ENCODE data around the gene TCF19. TPM values are rescaled to one million over a fixed set of nuclear protein-coding genes. Genes with fewer than 3 reads are reported as not detected.

Gene TCF19, protein sequence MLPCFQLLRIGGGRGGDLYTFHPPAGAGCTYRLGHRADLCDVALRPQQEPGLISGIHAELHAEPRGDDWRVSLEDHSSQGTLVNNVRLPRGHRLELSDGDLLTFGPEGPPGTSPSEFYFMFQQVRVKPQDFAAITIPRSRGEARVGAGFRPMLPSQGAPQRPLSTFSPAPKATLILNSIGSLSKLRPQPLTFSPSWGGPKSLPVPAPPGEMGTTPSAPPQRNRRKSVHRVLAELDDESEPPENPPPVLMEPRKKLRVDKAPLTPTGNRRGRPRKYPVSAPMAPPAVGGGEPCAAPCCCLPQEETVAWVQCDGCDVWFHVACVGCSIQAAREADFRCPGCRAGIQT
- total RNA-seq (2021), result 31.8 and 39.1 TPM in 2 replicates
- percentile 75 among the genes with signal in this experiment for Bru-seq, nascent RNA
- BruChase-seq, experiment 1, labeled RNA remaining after a 2-hour chase, result percentile 84 among the genes with signal in this experiment
- BruChase-seq, experiment 2, labeled RNA remaining after a 6-hour chase, result percentile 95 among the genes with signal in this experiment
- long read RNA-seq, transcript TCF19-201 (4 exons, 3,039 nt), result minor isoform, 12 of 106 reads
- long read RNA-seq, transcript TCF19-202 (4 exons, 3,290 nt), result major isoform, 18 of 106 reads
- long read RNA-seq, partial matches to known transcripts, result 45 of 106 reads
- long read RNA-seq, other reads (novel, unspliced or antisense), result 31 of 106 reads

DNA sequence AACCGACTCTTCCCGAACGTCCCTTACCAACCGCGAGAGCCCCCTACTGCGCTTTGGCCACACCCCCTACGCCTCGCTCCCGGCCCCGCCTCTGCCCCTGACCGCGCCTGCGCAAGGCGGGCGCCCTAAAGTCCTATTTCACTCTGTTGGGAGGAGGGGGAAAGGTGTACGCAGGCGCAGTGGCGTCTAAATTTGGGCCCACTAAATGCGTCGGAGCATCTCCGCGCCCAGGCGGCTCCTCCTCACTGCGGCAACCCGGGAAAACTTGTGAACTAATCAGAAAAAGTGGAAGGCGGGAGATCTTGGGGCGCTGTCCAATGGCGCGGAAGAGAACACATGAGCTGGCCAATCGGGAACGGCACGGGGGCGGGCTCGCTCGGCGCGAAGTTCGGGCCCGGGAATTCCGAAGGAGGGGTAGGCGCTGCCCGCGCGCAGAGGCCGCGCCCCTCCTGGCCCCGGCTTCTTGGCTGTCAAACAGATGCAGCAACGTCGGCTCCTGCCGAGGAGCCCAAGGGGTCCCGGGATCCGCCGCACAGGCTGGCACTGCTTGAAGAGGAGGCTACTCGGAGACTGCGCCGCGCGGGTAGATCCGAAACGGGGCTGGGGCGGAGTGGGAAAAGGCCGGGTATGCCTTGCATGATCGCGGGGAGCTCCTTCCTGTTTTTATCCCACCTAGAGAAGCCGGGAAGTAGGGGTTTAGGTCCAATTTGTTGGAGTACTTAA, at the start of gene TCF19:
TSS of gene TCF19 (plus strand) at position 450 of the 723 bp plus-strand sequence. CDS start 881 bp downstream, outside the sequence.
- CTCF ChIA-PET, result interaction anchor here (0.6 to 1.0 kb wide), 3 partner anchors 27 to 241 kb away, joined by 3 to 5 read pairs (median 3); no protein-coding TSS in a partner anchor
- Histone ChIP-seq H3K4me1 (ENCODE audit: insufficient read depth, low read length, poor library complexity, severe bottlenecking) (peaks cover 5% of the 10 kb centered on the region), H3K27ac (ENCODE audit: low read depth, low read length, poor library complexity, severe bottlenecking) (peak within 1 kb of the TSS; percentile 85), H3K36me3 (ENCODE audit: insufficient read depth, low read length, poor library complexity, severe bottlenecking) (peaks cover 35% of the 10 kb centered on the region), H3K9me3 (ENCODE audit: low read depth, low read length, poor library complexity, severe bottlenecking) (no peaks in the 10 kb centered on the region), H3K27me3 (replicated peaks; ENCODE audit: insufficient read depth, low read depth, low read length, poor library complexity) (no peaks in the 10 kb centered on the region), H3K4me3 (ENCODE audit: low read depth, low read length, poor library complexity, severe bottlenecking) (peak within 1 kb of the TSS; percentile 61)
- TF ChIP-seq EZH2 (IDR thresholded peaks at IDR 0.05; ENCODE audit: borderline replicate concordance, low read depth, low read length, poor library complexity, severe bottlenecking), result no peak
- TF ChIP-seq, protein P1, sequence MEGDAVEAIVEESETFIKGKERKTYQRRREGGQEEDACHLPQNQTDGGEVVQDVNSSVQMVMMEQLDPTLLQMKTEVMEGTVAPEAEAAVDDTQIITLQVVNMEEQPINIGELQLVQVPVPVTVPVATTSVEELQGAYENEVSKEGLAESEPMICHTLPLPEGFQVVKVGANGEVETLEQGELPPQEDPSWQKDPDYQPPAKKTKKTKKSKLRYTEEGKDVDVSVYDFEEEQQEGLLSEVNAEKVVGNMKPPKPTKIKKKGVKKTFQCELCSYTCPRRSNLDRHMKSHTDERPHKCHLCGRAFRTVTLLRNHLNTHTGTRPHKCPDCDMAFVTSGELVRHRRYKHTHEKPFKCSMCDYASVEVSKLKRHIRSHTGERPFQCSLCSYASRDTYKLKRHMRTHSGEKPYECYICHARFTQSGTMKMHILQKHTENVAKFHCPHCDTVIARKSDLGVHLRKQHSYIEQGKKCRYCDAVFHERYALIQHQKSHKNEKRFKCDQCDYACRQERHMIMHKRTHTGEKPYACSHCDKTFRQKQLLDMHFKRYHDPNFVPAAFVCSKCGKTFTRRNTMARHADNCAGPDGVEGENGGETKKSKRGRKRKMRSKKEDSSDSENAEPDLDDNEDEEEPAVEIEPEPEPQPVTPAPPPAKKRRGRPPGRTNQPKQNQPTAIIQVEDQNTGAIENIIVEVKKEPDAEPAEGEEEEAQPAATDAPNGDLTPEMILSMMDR (conservative IDR thresholded peaks at IDR 0.05; ENCODE audit: low read depth, low read length), result no peak
- POLR2A ChIA-PET (ENCODE audit: low non-redundant PET), result interaction anchor here (0.5 to 1.2 kb wide), 3 partner anchors 11 to 99 kb away, joined by 3 to 4 read pairs (median 4); no protein-coding TSS in a partner anchor
- intact Hi-C loops (cut with micrococcal nuclease; ENCODE audit: unreplicated experiment), result no loop called here
- DNase-seq (ENCODE audit: low spot score), result peak; percentile 100
- BruUV-seq (replicated peaks), result no TSS peak

DNA sequence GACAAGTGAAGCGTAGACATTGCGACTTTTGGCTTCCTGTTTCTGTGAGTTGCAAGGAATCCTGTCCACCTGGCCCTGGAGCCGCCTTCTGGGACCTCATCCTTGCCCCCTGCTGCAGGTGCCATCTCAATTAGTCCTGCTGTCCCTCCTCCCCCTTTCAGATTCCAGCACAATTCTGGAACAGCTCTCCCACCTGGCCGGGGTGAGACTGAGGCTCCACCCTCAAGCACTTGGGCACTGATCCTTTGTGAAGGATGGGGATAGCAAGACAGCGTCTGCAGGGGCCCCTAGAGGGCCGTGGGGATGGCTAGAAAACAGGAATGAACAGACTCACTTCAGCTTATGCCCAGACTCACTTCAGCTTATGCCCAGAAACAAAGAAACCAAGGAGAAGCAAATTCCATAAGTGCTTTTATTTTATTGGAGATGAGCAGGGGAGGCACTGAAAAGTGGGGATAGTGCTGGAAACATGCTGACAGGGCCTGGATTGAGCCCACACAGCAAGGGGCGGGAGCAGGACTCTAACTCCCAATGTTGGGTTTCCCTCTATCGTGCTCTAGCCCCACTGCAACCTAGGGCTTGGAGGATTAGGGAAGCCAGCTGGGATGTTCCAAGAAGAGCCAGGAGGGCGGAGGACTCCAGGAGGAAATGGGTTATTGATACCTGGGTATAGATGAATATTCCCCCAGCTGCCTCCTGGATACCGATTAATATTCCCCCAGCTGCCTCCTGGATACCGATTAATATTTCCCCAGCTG, 47.4 kb upstream of the TCF19 start:
- intact Hi-C loops (cut with micrococcal nuclease; ENCODE audit: unreplicated experiment), result no loop called here
- Histone ChIP-seq H3K36me3 (ENCODE audit: insufficient read depth, low read length, poor library complexity, severe bottlenecking) (no peaks in the 10 kb centered on the region), H3K27ac (ENCODE audit: low read depth, low read length, poor library complexity, severe bottlenecking) (no peak overlapping the region), H3K27me3 (replicated peaks; ENCODE audit: insufficient read depth, low read depth, low read length, poor library complexity) (no peaks in the 10 kb centered on the region), H3K4me3 (ENCODE audit: low read depth, low read length, poor library complexity, severe bottlenecking) (no peak overlapping the region), H3K9me3 (ENCODE audit: low read depth, low read length, poor library complexity, severe bottlenecking) (no peaks in the 10 kb centered on the region), H3K4me1 (ENCODE audit: insufficient read depth, low read length, poor library complexity, severe bottlenecking) (peaks cover 6% of the 10 kb centered on the region)
- ChIA-PET CTCF (no interaction called here), POLR2A (ENCODE audit: low non-redundant PET) (interaction anchor here (0.6 kb wide), 1 partner anchor 18 kb away, joined by 3 read pairs; no protein-coding TSS in a partner anchor)
- BruUV-seq (replicated peaks), result no TSS peak
- no peak for DNase-seq (ENCODE audit: low spot score)
- no peak for TF ChIP-seq EZH2 (IDR thresholded peaks at IDR 0.05; ENCODE audit: borderline replicate concordance, low read depth, low read length, poor library complexity, severe bottlenecking)
- TF ChIP-seq, protein P1 (conservative IDR thresholded peaks at IDR 0.05; ENCODE audit: low read depth, low read length), result no peak

Measured in A673 (cell line).